Stimulated activated CD4-positive, alpha-beta T cell treated with anti-CD3 and anti-CD28 coated beads, Interleukin-1b, Interleukin-23, amount 100 ng/mL, for 24 hours (primary cell): Measurements from ENCODE around the gene RPP25.
"Not testable (repeated sequence)": the region's sequence is repeated elsewhere in the genome, so short reads cannot be mapped to it uniquely, and the experiment has no call there.

Experiments
- DNase-seq, 4 experiments: peaks; one replicate each; pipeline ENCODE4 v3.0.0-alpha.2; 2020; ENCODE audit warnings: low read depth in 4 of 4, low spot score in 1 of 4

Gene RPP25

DNA sequence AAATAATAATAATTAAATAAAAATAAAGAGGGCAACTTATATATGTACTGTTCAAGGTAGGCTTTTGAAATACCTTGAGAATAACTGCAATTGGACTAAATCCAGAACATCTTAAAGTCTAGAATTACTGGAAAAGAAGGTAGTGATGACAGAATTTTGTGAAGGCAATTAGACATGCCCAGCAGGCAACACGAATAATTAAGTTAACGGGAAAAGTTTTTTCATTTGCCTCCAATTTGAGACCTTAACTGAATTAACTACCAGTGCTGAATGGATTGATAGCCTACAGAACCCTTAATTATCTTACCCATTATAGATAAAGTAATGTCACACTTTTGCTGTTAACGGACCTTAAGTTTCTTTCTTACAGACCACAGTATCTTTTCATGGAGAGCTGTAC lies 32.0 kb downstream of the RPP25 start:
- no peak for DNase-seq

- no peak for DNase-seq
Measured at GRCh38 chr15:74920456-74920855, 36.1 kb downstream of the RPP25 start.

- DNase-seq = no peak
Measured at GRCh38 chr15:74917676-74918075, 38.9 kb downstream of the RPP25 start.

- DNase-seq = not testable (repeated sequence)
Measured at GRCh38 chr15:74913799-74914198, 42.8 kb downstream of the RPP25 start.

GRCh38 chr15:74913041-74913440 lies 43.5 kb downstream of the RPP25 start:
- no peak for DNase-seq

DNA sequence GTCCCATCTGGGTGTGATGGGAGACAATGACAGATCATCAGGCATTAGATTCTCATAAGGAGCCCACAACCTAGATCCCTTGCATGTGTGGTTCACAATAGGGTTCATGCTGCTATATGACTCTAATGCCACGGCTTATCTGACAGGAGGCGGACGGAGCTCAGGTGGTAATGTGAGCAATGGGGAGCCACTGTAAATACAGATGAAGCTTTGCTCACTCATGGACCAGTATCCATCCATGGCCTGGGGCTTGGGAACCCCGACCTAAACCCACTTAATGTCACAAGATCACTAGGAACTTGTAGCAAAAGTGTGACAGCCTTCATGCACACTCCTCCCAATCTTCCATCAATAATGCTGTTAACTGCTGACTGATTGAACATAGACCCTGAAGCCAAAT lies 47.9 kb downstream of the RPP25 start:
- DNase-seq = no peak

DNA sequence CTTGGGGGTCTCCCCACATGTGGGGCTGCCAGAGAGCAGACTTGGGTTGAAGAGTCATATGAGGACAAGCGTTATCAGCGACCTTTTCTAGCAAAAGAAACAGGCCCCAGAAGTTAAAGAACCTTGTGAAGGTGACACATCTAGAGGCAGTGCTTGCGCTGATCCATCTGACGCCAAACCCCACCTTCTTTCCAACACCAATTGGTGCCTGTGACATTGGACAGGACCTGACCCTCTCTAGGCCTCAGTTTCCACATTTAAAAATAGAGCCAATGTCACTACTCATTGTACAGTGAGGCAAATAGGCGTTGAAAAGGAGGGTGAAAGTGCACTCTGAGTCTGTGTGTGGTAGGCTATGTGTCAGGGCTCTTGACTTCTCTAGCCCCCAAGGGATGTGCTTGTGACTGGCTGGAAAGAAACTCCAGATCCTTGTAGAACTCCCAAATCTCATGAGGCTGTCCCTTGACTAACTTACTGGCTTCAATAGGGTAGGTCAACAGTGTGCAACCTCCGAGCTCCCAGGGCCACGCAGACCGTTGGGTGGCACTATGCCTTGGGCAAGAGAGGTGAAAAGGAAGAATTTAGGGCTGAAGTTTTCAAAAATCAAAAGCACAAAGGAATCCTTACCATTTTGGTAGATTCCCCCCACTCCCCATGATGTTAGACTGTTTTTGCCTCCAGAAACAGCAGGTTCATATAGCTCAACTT lies 49.3 kb downstream of the RPP25 start:
- no peak for DNase-seq

GRCh38 chr15:74906450-74907162 lies 50.0 kb downstream of the RPP25 start, which contains the start of gene FAM219B:
FAM219B (minus strand) TSS chr15:74906851; CDS start chr15:74906800, 51 bp downstream.
- peak; percentile 47 to 73 (median 60) for DNase-seq

DNA sequence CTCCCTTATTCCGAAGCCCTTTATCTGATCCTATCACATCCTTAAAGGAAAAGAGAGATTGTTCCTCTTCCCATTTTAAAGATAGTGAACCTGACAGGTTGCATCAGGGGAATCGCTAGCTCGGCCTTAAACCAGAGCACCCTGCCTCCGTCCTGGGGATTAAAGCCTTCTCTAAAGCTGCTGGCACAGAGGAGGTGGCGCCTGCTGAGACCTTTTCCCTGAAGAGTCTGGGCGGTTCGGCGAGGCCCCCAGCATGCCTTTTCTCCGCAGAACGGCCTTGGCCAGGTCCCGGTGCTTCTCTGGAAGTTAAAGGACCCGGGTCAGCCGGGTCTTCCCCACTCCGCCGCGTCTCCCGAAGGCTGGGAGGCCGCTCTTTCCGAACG lies 50.5 kb downstream of the RPP25 start:
- DNase-seq = peak in 2 of 4 experiments; percentile 15 to 18
